Spleen (tissue), 11 donors: ENCODE measurements around the gene NUDT9. TPM values are rescaled to one million over a fixed set of nuclear protein-coding genes. Genes with fewer than 3 reads are reported as not detected.
A peak's percentile ranks its signal among the peaks of the same experiment; 100 is the strongest.
"Not testable (repeated sequence)": the region's sequence is repeated elsewhere in the genome, so short reads cannot be mapped to it uniquely, and the experiment has no call there.

ENCODE experiments used
- DNase-seq: peaks from one replicate; pipeline ENCODE4 v3.0.0-alpha.2; 2020
- H3K27ac ChIP-seq, 8 donors: fragments of 200-600 bp; sonication (generic) in 7 of 8; 1 replicate in 4 of 8; 2 replicates in 4 of 8; pipeline versions ENCODE4 v1.5.0 to v1.8.0; 2016 to 2021; ENCODE audit warnings: inconsistent platforms in 4 of 8, mild to moderate bottlenecking in 4 of 8, moderate library complexity in 1 of 8
- H3K27me3 ChIP-seq, 7 donors: fragments of 200-600 bp; sonication (generic) in 6 of 7; replicated peaks in 1 of 7; 1 replicate in 4 of 7; 2 replicates in 3 of 7; pipeline versions ENCODE4 v1.5.0 to v1.8.0; 2016 to 2021; ENCODE audit warnings: inconsistent platforms in 3 of 7, mild to moderate bottlenecking in 1 of 7
- H3K36me3 ChIP-seq, 6 donors: fragments of 200-600 bp; sonication (generic) in 5 of 6; 1 replicate in 4 of 6; 2 replicates in 2 of 6; pipeline versions ENCODE4 v1.5.0 to v1.8.0; 2016 to 2021; ENCODE audit warnings: inconsistent platforms in 2 of 6
- H3K4me1 ChIP-seq, 6 donors: fragments of 200-600 bp; sonication (generic) in 5 of 6; 1 replicate in 3 of 6; 2 replicates in 3 of 6; pipeline versions ENCODE4 v1.5.0 to v1.8.0; 2016 to 2021; ENCODE audit warnings: inconsistent platforms in 3 of 6
- H3K4me3 ChIP-seq, 8 donors: fragments of 200-600 bp; sonication (generic) in 7 of 8; 1 replicate in 4 of 8; 2 replicates in 4 of 8; pipeline versions ENCODE4 v1.5.0 to v1.8.0; 2016 to 2021; ENCODE audit warnings: inconsistent platforms in 4 of 8, mild to moderate bottlenecking in 4 of 8, moderate library complexity in 2 of 8
- H3K9me3 ChIP-seq, 8 donors: fragments of 200-600 bp; sonication (generic) in 7 of 8; 1 replicate in 4 of 8; 2 replicates in 4 of 8; pipeline versions ENCODE4 v1.5.0 to v1.8.0; 2016 to 2021; ENCODE audit warnings: inconsistent platforms in 4 of 8
- CTCF ChIP-seq, 11 experiments: fragments of 200-600 bp in 7 of 11; fragments of 450-650 bp in 4 of 11; sonication (generic) in 4 of 11; IDR thresholded peaks in 8 of 11; conservative IDR thresholded peaks in 3 of 11; 1 replicate in 7 of 11; 2 replicates in 4 of 11; pipeline versions ENCODE4 v1.4.0 to v1.8.0; 2016 to 2021; ENCODE audit warnings: antibody characterized with exemption in 11 of 11, inconsistent platforms in 4 of 11, mild to moderate bottlenecking in 1 of 11
- POLR2A ChIP-seq, 3 donors: fragments of 450-650 bp; IDR thresholded peaks; one replicate each; pipeline ENCODE4 v1.5.1; 2017; ENCODE audit warnings: antibody characterized with exemption in 3 of 3, mild to moderate bottlenecking in 1 of 3
- POLR2AphosphoS5 ChIP-seq, 3 donors: sonication (generic); formaldehyde crosslinking; IDR thresholded peaks; one replicate each; pipeline ENCODE4 v1.5.1; 2017; ENCODE audit warnings: antibody characterized with exemption in 3 of 3
- WGBS, 5 donors: extraction: QIAGEN DNeasy Blood & Tissue Kit in 3 of 5; methylation state at CpG; one replicate each; pipeline versions ENCODE4 v1.1.5 to v1.1.7; 2013 to 2018; 5-methylcytosine and 5-hydroxymethylcytosine counted together
- intact Hi-C: fragments of 100-400 bp; cut with DNase I; formaldehyde crosslinking; loops from one replicate; pipeline ENCODE4 v1.15.0; 2023; ENCODE audit warnings: low total_unique reads
- polyA plus RNA-seq, 3 donors: library from polyadenylated mRNA; stranded (reverse); fragments of 200-250 nt; gene quantifications; one replicate each; pipeline ENCODE4 v1.2.1, GENCODE V29; 2013
- total RNA-seq, 7 donors: library from RNA; depleted of rRNA in 3 of 7; stranded (reverse); fragments of >200 nt in 3 of 7; fragmentation: NEBNext Ultra II Directional in 4 of 7; extraction: Animal tissue kit (Norgen Biotek cat#: 25700) in 4 of 7; gene quantifications; one replicate each; pipeline versions ENCODE4 v1.1.0 to v1.2.1, GENCODE V29; 2016 to 2021
- donor health status: healthy with polysubstance abuse.
- donor health status: DM: no; HTN: no; CAD: no; lungs with moderate emphysema.
- donor health status: DM: no; HTN: no; CAD: no.
- donor health status: Bipolar disorder and iron deficiency.
- donor health status: healthy.
- donor health status: DM: no; HTN: no; CAD: no.
- donor health status: DM: yes; HTN: yes; CAD: no.

NUDT9 gene
- total and polyA plus RNA-seq, 10 donors: 14.9 to 23.7 (median 20.5) TPM

GRCh38 chr4:87399954-87400353 lies 22.4 kb upstream of the NUDT9 start:
- no peak overlapping the region for H3K4me3 ChIP-seq

GRCh38 chr4:87403732-87404131 lies 18.6 kb upstream of the NUDT9 start:
- intact Hi-C loops, H3K9me3 ChIP-seq, DNase-seq, H3K27ac ChIP-seq, H3K27me3 ChIP-seq, H3K4me3 ChIP-seq, H3K36me3 ChIP-seq: not testable (repeated sequence)
- 54 to 88% (median 76%) methylated on average over 1 of the region's 1 CpG for WGBS, 5 donors
- peaks cover 0 to 22% (median 5%) of the 10 kb centered on the region in 6 donors for H3K4me1 ChIP-seq

More at GRCh38 chr4:87399954-87400353, 22.4 kb upstream of the NUDT9 start:
- H3K4me1 ChIP-seq: no peaks in the 10 kb centered on the region
- intact Hi-C loops: no loop called here
- H3K9me3 ChIP-seq: peaks cover 0 to 7% (median 0%) of the 10 kb centered on the region in 8 donors
- TF ChIP-seq POLR2AphosphoS5 (IDR thresholded peaks at IDR 0.05): no peak
- TF ChIP-seq CTCF (IDR thresholded peaks at IDR 0.05 in 8 of 11, conservative IDR thresholded peaks at IDR 0.05 in 3 of 11): no peak
- TF ChIP-seq POLR2A (IDR thresholded peaks at IDR 0.05): no peak
- H3K27me3 ChIP-seq: no peaks in the 10 kb centered on the region
- no peak overlapping the region for H3K27ac ChIP-seq
- 56 to 100% (median 86%) methylated on average over 1 of the region's 1 CpG for WGBS, 5 donors
- DNase-seq: no peak
- no peaks in the 10 kb centered on the region for H3K36me3 ChIP-seq

GRCh38 chr4:87405211-87405820 lies 17.1 kb upstream of the NUDT9 start:
- DNase-seq: no peak
- no peak for TF ChIP-seq POLR2AphosphoS5 (IDR thresholded peaks at IDR 0.05)
- TF ChIP-seq CTCF (IDR thresholded peaks at IDR 0.05 in 8 of 11, conservative IDR thresholded peaks at IDR 0.05 in 3 of 11): no peak
- no peak for TF ChIP-seq POLR2A (IDR thresholded peaks at IDR 0.05)
- H3K4me1 ChIP-seq: peaks cover 0 to 22% (median 5%) of the 10 kb centered on the region in 6 donors
- WGBS, 5 donors: 70 to 93% (median 84%) methylated on average over 5 of the region's 5 CpGs
- H3K9me3 ChIP-seq: peaks cover 0 to 2% (median 0%) of the 10 kb centered on the region in 8 donors
- no peak overlapping the region for H3K4me3 ChIP-seq
- H3K27ac ChIP-seq: no peak overlapping the region
- intact Hi-C loops: no loop called here
- H3K27me3 ChIP-seq: no peaks in the 10 kb centered on the region
- no peaks in the 10 kb centered on the region for H3K36me3 ChIP-seq

GRCh38 chr4:87406462-87406861 lies 15.9 kb upstream of the NUDT9 start:
- H3K4me3 ChIP-seq: peak overlapping the region in 1 of 8 donors; percentile 10
- intact Hi-C loops: no loop called here
- H3K9me3 ChIP-seq: no peaks in the 10 kb centered on the region
- DNase-seq: no peak
- no peaks in the 10 kb centered on the region for H3K36me3 ChIP-seq
- TF ChIP-seq POLR2A (IDR thresholded peaks at IDR 0.05): no peak
- no peak for TF ChIP-seq CTCF (IDR thresholded peaks at IDR 0.05 in 8 of 11, conservative IDR thresholded peaks at IDR 0.05 in 3 of 11)
- no peak for TF ChIP-seq POLR2AphosphoS5 (IDR thresholded peaks at IDR 0.05)
- 25 to 45% (median 30%) methylated on average over 6 of the region's 6 CpGs for WGBS, 5 donors
- H3K27me3 ChIP-seq: no peaks in the 10 kb centered on the region
- H3K4me1 ChIP-seq: peaks cover 0 to 22% (median 5%) of the 10 kb centered on the region in 6 donors
- H3K27ac ChIP-seq: peak overlapping the region in 2 of 8 donors; percentile 16 to 19

GRCh38 chr4:87406902-87407301 lies 15.5 kb upstream of the NUDT9 start:
- intact Hi-C loops, DNase-seq, H3K9me3 ChIP-seq, H3K36me3 ChIP-seq, H3K27me3 ChIP-seq: not testable (repeated sequence)
- Histone ChIP-seq H3K27ac (peak overlapping the region in 2 of 8 donors; percentile 16 to 19), H3K4me1 (peaks cover 0 to 22% (median 5%) of the 10 kb centered on the region in 6 donors), H3K4me3 (peak overlapping the region in 1 of 8 donors; percentile 10)
- WGBS, 5 donors: 56 to 79% (median 66%) methylated on average over 4 of the region's 4 CpGs
